ENCODE measurements around the gene ZGLP1. TPM values are rescaled to one million over a fixed set of nuclear protein-coding genes. Genes with fewer than 3 reads are reported as not detected.
A peak's percentile ranks its signal among the peaks of the same experiment; 100 is the strongest.

Gene ZGLP1
- total RNA-seq, 2 experiments from 2014 or later = 5.7 to 8.8 TPM

DNA sequence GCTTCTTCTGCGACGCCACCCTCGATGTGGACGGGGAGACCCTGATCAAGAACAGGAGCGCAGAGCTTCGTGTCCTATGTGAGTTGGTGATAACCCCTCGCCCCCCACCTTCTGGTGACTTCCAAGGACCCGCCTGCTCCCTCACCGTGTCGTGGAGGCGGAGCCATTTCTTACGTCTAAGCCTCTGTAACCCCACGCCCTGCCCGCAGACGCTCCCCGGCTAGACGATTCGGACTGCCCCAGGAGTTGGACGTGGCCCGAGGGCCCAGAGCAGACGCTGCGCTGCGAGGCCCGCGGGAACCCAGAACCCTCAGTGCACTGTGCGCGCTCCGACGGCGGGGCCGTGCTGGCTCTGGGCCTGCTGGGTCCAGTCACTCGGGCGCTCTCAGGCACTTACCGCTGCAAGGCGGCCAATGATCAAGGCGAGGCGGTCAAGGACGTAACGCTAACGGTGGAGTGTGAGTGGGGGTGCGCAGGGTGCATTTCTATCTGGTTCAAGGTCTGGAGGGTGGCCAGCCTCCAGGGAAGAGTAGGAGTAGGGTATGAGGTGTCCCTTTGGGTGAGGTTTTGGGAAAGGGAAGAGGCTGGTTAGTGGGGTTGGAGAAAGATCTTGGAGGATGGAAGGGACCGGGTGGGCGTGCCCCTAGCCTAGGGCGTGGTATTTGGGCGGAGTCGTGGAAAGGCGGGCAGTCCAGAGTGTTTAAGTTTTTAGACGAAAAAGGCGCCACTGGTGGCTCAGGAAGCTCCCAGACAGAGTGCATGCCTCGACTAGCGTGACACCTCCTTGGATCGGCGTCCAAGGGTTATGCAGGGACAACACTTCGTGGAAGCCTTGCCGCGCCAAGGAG, 16.6 kb downstream of the ZGLP1 start:
- POLR2A ChIA-PET = no interaction called here
- TF ChIP-seq, protein P1, sequence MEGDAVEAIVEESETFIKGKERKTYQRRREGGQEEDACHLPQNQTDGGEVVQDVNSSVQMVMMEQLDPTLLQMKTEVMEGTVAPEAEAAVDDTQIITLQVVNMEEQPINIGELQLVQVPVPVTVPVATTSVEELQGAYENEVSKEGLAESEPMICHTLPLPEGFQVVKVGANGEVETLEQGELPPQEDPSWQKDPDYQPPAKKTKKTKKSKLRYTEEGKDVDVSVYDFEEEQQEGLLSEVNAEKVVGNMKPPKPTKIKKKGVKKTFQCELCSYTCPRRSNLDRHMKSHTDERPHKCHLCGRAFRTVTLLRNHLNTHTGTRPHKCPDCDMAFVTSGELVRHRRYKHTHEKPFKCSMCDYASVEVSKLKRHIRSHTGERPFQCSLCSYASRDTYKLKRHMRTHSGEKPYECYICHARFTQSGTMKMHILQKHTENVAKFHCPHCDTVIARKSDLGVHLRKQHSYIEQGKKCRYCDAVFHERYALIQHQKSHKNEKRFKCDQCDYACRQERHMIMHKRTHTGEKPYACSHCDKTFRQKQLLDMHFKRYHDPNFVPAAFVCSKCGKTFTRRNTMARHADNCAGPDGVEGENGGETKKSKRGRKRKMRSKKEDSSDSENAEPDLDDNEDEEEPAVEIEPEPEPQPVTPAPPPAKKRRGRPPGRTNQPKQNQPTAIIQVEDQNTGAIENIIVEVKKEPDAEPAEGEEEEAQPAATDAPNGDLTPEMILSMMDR (conservative IDR thresholded peaks at IDR 0.05; ENCODE audit: low read length) = no peak
- no peak for TF ChIP-seq EZH2phosphoT487 (IDR thresholded peaks at IDR 0.05; ENCODE audit: borderline replicate concordance, low read depth, low read length)
- intact Hi-C loops (cut with micrococcal nuclease; ENCODE audit: unreplicated experiment) = no loop called here
- Histone ChIP-seq H3K27ac (ENCODE audit: low read depth, low read length, poor library complexity, severe bottlenecking) (no peak overlapping the region), H3K4me1 (ENCODE audit: insufficient read depth, low read length, poor library complexity, severe bottlenecking) (peaks cover 53% of the 10 kb centered on the region), H3K4me3 (ENCODE audit: low read depth, low read length, poor library complexity, severe bottlenecking) (peak overlapping the region; percentile 68), H2AFZ (ENCODE audit: low read length) (no peak overlapping the region), H3K79me2 (ENCODE audit: insufficient read depth, low read depth, low read length) (no peaks in the 10 kb centered on the region), H3K36me3 (ENCODE audit: insufficient read depth, low read length) (no peaks in the 10 kb centered on the region), H4K20me1 (ENCODE audit: insufficient read depth, low read length) (no peaks in the 10 kb centered on the region), H3K9me2 (ENCODE audit: insufficient read depth, low read length) (no peaks in the 10 kb centered on the region), H3K4me2 (ENCODE audit: low read length) (peak overlapping the region; percentile 83), H3K9me3 (ENCODE audit: low read length) (no peaks in the 10 kb centered on the region)
- CTCF ChIA-PET (ENCODE audit: unreplicated experiment) = interaction anchor here (0.6 kb wide), 1 partner anchor 200 kb away, joined by 4 read pairs; no protein-coding TSS in a partner anchor
- DNase-seq (ENCODE audit: low spot score) = no peak
- no TSS peak for BruUV-seq (replicated peaks)

DNA sequence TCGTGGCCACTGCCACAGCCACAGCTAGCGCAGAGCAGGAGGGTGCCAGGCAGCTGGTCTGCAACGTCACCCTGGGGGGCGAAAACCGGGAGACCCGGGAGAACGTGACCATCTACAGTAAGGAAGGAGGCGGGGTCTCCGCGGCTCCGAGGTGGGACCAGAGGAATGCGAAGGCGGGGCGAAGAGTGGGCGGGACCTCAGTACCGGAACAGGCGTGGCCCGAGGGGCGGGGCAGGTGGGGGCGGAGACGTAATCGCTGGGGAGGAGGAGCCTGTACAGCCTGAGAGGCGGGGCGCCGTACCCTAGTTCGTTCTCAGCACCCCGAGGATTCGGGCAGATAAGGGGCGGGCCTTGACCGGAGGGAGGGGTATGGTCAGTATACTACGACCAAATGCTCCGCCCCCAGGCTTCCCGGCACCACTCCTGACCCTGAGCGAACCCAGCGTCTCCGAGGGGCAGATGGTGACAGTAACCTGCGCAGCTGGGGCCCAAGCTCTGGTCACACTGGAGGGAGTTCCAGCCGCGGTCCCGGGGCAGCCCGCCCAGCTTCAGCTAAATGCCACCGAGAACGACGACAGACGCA, 17.3 kb downstream of the ZGLP1 start:
- intact Hi-C loops (cut with micrococcal nuclease; ENCODE audit: unreplicated experiment) = no loop called here
- no peaks in the 10 kb centered on the region for H4K20me1 ChIP-seq (ENCODE audit: insufficient read depth, low read length)
- DNase-seq (ENCODE audit: low spot score) = peak; percentile 81
- peak overlapping the region; percentile 83 for H3K4me2 ChIP-seq (ENCODE audit: low read length)
- peaks cover 59% of the 10 kb centered on the region for H3K4me1 ChIP-seq (ENCODE audit: insufficient read depth, low read length, poor library complexity, severe bottlenecking)
- TF ChIP-seq, protein P1 (conservative IDR thresholded peaks at IDR 0.05; ENCODE audit: low read length) = no peak
- no peak for TF ChIP-seq EZH2phosphoT487 (IDR thresholded peaks at IDR 0.05; ENCODE audit: borderline replicate concordance, low read depth, low read length)
- BruUV-seq (replicated peaks) = no TSS peak
- no peaks in the 10 kb centered on the region for H3K9me3 ChIP-seq (ENCODE audit: low read length)
- peak overlapping the region; percentile 21; the same call in 1 of the 2 replicates for H2AFZ ChIP-seq (ENCODE audit: low read length)
- H3K4me3 ChIP-seq (ENCODE audit: low read depth, low read length, poor library complexity, severe bottlenecking) = peak overlapping the region; percentile 68
- POLR2A ChIA-PET = interaction anchor here (1.5 kb wide), 1 partner anchor 21 kb away, joined by 5 read pairs; the partner anchor contains the start of gene ICAM1
- H3K36me3 ChIP-seq (ENCODE audit: insufficient read depth, low read length) = no peaks in the 10 kb centered on the region
- CTCF ChIA-PET (ENCODE audit: unreplicated experiment) = interaction anchor here (0.6 kb wide), 1 partner anchor 201 kb away, joined by 4 read pairs; no protein-coding TSS in a partner anchor
- H3K79me2 ChIP-seq (ENCODE audit: insufficient read depth, low read depth, low read length) = no peaks in the 10 kb centered on the region
- H3K27ac ChIP-seq (ENCODE audit: low read depth, low read length, poor library complexity, severe bottlenecking) = no peak overlapping the region
- no peaks in the 10 kb centered on the region for H3K9me2 ChIP-seq (ENCODE audit: insufficient read depth, low read length)

Data from OCI-LY7 (cell line).